ENCODE measurements around the gene OPCML.

Gene OPCML

DNA sequence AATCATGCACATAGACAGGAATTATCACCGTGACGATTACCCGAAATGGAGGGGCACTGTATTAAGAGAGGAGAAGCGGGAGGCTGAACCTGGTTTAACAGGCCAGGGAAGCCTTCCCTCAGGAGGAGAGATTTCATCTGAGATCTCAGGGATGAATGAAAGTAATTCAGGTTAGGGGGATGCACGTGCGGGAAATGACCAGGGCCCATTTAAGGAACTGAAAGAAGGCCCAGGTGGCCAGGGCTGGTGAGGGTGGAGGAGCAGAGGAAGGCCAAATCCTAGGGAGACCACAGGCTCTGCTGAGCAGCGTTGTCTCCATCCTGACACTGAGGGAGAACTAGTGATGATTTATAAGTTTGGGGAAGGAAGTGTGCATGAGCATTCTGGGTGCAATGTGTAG is 16.3 kb upstream of the OPCML start:
- TF ChIP-seq, protein P1, sequence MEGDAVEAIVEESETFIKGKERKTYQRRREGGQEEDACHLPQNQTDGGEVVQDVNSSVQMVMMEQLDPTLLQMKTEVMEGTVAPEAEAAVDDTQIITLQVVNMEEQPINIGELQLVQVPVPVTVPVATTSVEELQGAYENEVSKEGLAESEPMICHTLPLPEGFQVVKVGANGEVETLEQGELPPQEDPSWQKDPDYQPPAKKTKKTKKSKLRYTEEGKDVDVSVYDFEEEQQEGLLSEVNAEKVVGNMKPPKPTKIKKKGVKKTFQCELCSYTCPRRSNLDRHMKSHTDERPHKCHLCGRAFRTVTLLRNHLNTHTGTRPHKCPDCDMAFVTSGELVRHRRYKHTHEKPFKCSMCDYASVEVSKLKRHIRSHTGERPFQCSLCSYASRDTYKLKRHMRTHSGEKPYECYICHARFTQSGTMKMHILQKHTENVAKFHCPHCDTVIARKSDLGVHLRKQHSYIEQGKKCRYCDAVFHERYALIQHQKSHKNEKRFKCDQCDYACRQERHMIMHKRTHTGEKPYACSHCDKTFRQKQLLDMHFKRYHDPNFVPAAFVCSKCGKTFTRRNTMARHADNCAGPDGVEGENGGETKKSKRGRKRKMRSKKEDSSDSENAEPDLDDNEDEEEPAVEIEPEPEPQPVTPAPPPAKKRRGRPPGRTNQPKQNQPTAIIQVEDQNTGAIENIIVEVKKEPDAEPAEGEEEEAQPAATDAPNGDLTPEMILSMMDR (conservative IDR thresholded peaks at IDR 0.05; ENCODE audit: low read depth, low read length), result no peak
- no peak overlapping the region for H3K4me3 ChIP-seq (IDR thresholded peaks at IDR 0.05; ENCODE audit: insufficient read depth, low read depth, low read length)
- no peak overlapping the region for H3K4me2 ChIP-seq
- H4K20me1 ChIP-seq (ENCODE audit: insufficient read depth), result no peaks in the 10 kb centered on the region
- H3K9ac ChIP-seq, result no peak overlapping the region
- H3K36me3 ChIP-seq (ENCODE audit: insufficient read depth), result no peaks in the 10 kb centered on the region
- no peak overlapping the region for H2AFZ ChIP-seq (ENCODE audit: low read depth)
- H3K27ac ChIP-seq, result no peak overlapping the region
- no peaks in the 10 kb centered on the region for H3K27me3 ChIP-seq (ENCODE audit: insufficient read depth, low read depth)
- no peaks in the 10 kb centered on the region for H3K79me2 ChIP-seq (ENCODE audit: insufficient read depth, low read depth)
- H3K4me1 ChIP-seq (ENCODE audit: low read depth, poor library complexity, severe bottlenecking), result no peaks in the 10 kb centered on the region

DNA sequence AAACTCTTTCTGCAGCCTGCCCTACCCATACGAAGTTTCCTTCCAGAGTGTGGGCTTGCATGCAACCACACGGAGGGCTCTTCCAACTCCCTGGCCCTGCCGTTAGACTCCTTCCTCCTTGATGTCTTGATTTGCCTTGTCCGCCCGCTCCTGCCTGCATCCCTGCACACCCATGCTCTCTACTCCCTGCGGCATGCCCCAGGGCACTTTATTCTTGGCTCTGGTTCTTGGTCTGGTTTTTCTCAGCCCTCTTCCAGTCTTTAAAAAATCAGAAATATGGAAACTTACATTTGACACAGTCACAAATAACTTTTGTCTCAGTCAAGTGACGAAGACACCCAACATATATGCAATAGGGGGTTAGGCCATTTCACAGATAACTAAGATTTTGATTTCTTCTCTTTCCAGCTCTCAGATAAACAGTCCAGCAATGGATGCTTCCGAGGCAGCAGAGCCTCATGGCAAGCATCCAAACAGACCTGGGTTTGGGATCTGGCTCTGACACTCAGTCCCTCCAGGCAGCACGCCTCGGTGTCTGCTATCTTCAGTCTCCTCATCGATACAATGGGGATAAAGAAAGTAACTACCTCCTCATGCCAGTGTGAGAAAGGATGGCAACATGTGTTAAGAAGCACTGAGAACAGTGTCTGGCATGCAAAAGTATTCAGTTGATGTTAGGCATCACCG is 15.7 kb upstream of the OPCML start:
- no peak overlapping the region for H2AFZ ChIP-seq (ENCODE audit: low read depth)

GRCh38 chr11:133545199-133545803 is 13.0 kb upstream of the OPCML start:
- no peak overlapping the region for H3K4me3 ChIP-seq (IDR thresholded peaks at IDR 0.05; ENCODE audit: insufficient read depth, low read depth, low read length)
- H3K4me1 ChIP-seq (ENCODE audit: low read depth, poor library complexity, severe bottlenecking), result no peaks in the 10 kb centered on the region
- no peaks in the 10 kb centered on the region for H3K36me3 ChIP-seq (ENCODE audit: insufficient read depth)
- no peaks in the 10 kb centered on the region for H4K20me1 ChIP-seq (ENCODE audit: insufficient read depth)
- no peaks in the 10 kb centered on the region for H3K27me3 ChIP-seq (ENCODE audit: insufficient read depth, low read depth)
- no peaks in the 10 kb centered on the region for H3K79me2 ChIP-seq (ENCODE audit: insufficient read depth, low read depth)
- no peak overlapping the region for H3K27ac ChIP-seq
- TF ChIP-seq, protein P1 (conservative IDR thresholded peaks at IDR 0.05; ENCODE audit: low read depth, low read length), result no peak
- no peak overlapping the region for H3K4me2 ChIP-seq
- no peak overlapping the region for H3K9ac ChIP-seq
- no peak overlapping the region for H2AFZ ChIP-seq (ENCODE audit: low read depth)

More for the DNA sequence above, 15.7 kb upstream of the OPCML start:
- Histone ChIP-seq H3K4me1 (ENCODE audit: low read depth, poor library complexity, severe bottlenecking) (no peaks in the 10 kb centered on the region), H3K9ac (no peak overlapping the region), H3K4me3 (IDR thresholded peaks at IDR 0.05; ENCODE audit: insufficient read depth, low read depth, low read length) (no peak overlapping the region), H3K79me2 (ENCODE audit: insufficient read depth, low read depth) (no peaks in the 10 kb centered on the region), H3K27me3 (ENCODE audit: insufficient read depth, low read depth) (no peaks in the 10 kb centered on the region), H4K20me1 (ENCODE audit: insufficient read depth) (no peaks in the 10 kb centered on the region), H3K36me3 (ENCODE audit: insufficient read depth) (no peaks in the 10 kb centered on the region), H3K27ac (no peak overlapping the region), H3K4me2 (no peak overlapping the region)
- TF ChIP-seq, protein P1 (conservative IDR thresholded peaks at IDR 0.05; ENCODE audit: low read depth, low read length), result no peak

GRCh38 chr11:133541720-133542095 is 9.4 kb upstream of the OPCML start:
- H3K9ac ChIP-seq, result no peak overlapping the region
- H3K79me2 ChIP-seq (ENCODE audit: insufficient read depth, low read depth), result no peaks in the 10 kb centered on the region
- no peak overlapping the region for H3K27ac ChIP-seq
- H3K4me1 ChIP-seq (ENCODE audit: low read depth, poor library complexity, severe bottlenecking), result no peaks in the 10 kb centered on the region
- no peak overlapping the region for H3K4me2 ChIP-seq
- TF ChIP-seq, protein P1 (conservative IDR thresholded peaks at IDR 0.05; ENCODE audit: low read depth, low read length), result no peak
- no peak overlapping the region for H2AFZ ChIP-seq (ENCODE audit: low read depth)
- H4K20me1 ChIP-seq (ENCODE audit: insufficient read depth), result no peaks in the 10 kb centered on the region
- no peaks in the 10 kb centered on the region for H3K27me3 ChIP-seq (ENCODE audit: insufficient read depth, low read depth)
- no peak overlapping the region for H3K4me3 ChIP-seq (IDR thresholded peaks at IDR 0.05; ENCODE audit: insufficient read depth, low read depth, low read length)
- H3K36me3 ChIP-seq (ENCODE audit: insufficient read depth), result no peaks in the 10 kb centered on the region

Data from KMS-11 (cell line).